Measurements from ENCODE around the gene ELOF1. TPM values are rescaled to one million over a fixed set of nuclear protein-coding genes. Genes with fewer than 3 reads are reported as not detected.

Gene ELOF1
- total and polyA plus RNA-seq, 12 donors, result 24.9 to 91.0 (median 31.7) TPM

DNA sequence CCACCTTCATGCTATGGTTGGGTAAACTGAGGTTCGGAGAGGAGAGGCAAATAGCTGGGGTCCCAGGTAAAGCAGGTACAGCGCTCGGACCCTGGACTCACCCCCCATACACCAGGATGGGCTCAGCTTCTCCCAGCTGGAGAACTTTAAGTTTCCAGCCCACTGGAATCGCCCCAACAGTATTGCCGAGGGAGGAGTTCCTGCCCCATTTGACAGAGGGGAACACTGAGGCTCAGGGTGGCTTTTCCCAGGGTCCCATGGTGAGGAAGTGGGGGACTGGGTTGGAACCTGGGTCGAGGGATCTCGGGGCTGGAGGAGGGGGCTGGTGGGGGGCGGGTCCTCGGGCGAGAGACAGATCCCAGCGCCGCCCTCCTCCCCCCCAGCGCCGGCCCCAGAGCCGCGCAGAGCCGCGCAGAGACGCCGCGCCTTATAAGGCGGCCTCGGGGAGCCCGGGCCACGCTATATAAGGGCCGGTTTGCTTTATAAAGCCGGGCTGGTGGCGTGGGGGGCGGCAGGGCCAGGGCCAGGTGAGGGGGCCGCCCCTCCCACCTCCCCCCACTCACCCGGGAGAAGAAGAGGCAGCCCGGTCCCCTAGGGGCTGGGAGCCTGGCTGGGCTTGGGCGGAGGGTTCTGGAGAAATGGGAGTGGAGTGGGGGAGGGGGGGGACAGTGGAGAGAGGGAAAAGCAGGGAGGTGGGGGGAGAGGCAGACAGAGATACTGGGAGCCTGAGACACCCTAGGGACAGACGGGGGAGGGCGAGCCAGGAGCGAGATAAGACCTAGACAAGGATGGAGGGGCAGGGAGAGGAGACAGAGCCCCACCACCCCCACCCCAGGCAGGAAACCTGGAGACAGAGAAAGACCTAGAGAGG is 19.3 kb downstream of the ELOF1 start:
- Histone ChIP-seq H3K27ac (peak overlapping the region; percentile 22 to 89 (median 76)), H3K9me3 (no peaks in the 10 kb centered on the region), H3K4me1 (peaks cover 0 to 33% (median 22%) of the 10 kb centered on the region in 9 donors), H3K4me3 (peak overlapping the region in 9 of 10 donors; percentile 33 to 54 (median 45)), H3K27me3 (peaks cover 0 to 23% (median 0%) of the 10 kb centered on the region in 7 donors), H3K36me3 (peaks cover 0 to 5% (median 0%) of the 10 kb centered on the region in 9 donors)
- DNase-seq (peak in 1 of 2 donors; percentile 59), ATAC-seq (peak; percentile 19 to 67 (median 48))
- intact Hi-C loops (cut with DNase I), result loop anchor here in 1 of 10 donors (10.0 kb wide), 1 partner anchor 45 kb away; no protein-coding TSS in a partner anchor
- 10 to 15% methylated on average over 22 to 34 of the region's 36 CpGs for WGBS, 2 donors
- TF ChIP-seq, protein P1, sequence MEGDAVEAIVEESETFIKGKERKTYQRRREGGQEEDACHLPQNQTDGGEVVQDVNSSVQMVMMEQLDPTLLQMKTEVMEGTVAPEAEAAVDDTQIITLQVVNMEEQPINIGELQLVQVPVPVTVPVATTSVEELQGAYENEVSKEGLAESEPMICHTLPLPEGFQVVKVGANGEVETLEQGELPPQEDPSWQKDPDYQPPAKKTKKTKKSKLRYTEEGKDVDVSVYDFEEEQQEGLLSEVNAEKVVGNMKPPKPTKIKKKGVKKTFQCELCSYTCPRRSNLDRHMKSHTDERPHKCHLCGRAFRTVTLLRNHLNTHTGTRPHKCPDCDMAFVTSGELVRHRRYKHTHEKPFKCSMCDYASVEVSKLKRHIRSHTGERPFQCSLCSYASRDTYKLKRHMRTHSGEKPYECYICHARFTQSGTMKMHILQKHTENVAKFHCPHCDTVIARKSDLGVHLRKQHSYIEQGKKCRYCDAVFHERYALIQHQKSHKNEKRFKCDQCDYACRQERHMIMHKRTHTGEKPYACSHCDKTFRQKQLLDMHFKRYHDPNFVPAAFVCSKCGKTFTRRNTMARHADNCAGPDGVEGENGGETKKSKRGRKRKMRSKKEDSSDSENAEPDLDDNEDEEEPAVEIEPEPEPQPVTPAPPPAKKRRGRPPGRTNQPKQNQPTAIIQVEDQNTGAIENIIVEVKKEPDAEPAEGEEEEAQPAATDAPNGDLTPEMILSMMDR (IDR thresholded peaks at IDR 0.05), result no peak

DNA sequence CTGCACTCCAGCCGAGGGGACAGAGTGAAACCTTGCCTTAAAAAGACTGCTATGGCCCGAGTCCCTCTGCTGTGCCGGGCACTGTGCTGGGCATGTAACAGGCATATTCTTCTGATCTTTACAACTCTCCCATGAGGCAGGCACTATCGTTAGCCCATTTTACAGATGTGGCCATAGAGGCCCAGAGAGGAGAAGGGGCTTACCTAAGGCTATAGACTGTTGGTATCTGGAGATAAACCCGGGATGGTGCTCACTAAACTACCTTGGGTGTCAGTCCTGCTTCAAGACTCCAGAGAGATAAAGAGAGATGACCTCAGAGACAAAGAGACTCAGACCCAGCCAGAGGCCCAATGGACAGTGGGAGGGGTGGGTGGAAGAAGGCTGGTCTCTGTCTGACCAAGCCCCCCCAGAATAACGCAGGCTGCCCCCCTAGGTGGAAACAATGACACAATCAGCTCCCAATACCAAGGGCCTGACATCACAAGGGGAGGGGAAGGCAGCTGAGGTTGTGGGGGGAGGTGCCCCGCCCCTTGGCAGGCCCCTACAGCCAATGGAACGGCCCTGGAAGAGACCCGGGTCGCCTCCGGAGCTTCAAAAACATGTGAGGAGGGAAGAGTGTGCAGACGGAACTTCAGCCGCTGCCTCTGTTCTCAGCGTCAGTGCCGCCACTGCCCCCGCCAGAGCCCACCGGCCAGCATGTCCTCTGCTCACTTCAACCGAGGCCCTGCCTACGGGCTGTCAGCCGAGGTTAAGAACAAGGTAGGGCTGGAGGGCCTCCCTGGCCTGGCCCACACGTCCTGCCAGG is 20.6 kb downstream of the ELOF1 start, which contains the start of gene CNN1:
Gene CNN1 (plus strand): TSS at position 620 of the 805 bp plus-strand sequence. CDS start 77 bp downstream, at position 697.
- peak; percentile 52 to 80 for DNase-seq
- Histone ChIP-seq H3K9me3 (no peaks in the 10 kb centered on the region), H3K4me3 (peak within 1 kb of the TSS in 9 of 10 donors; percentile 33 to 54 (median 45)), H3K27ac (peak within 1 kb of the TSS; percentile 22 to 89 (median 76)), H3K4me1 (peaks cover 0 to 33% (median 22%) of the 10 kb centered on the region in 9 donors), H3K36me3 (peaks cover 0 to 5% (median 0%) of the 10 kb centered on the region in 9 donors), H3K27me3 (peaks cover 0 to 23% (median 0%) of the 10 kb centered on the region in 7 donors)
- WGBS, 2 donors, result 20 to 23% methylated on average over 18 to 21 of the region's 21 CpGs
- peak; percentile 49 to 77 (median 65) for ATAC-seq
- intact Hi-C loops (cut with DNase I), result loop anchor here in 1 of 10 donors (10.0 kb wide), 1 partner anchor 46 kb away; no protein-coding TSS in a partner anchor
- TF ChIP-seq, protein P1 (IDR thresholded peaks at IDR 0.05), result no peak

DNA sequence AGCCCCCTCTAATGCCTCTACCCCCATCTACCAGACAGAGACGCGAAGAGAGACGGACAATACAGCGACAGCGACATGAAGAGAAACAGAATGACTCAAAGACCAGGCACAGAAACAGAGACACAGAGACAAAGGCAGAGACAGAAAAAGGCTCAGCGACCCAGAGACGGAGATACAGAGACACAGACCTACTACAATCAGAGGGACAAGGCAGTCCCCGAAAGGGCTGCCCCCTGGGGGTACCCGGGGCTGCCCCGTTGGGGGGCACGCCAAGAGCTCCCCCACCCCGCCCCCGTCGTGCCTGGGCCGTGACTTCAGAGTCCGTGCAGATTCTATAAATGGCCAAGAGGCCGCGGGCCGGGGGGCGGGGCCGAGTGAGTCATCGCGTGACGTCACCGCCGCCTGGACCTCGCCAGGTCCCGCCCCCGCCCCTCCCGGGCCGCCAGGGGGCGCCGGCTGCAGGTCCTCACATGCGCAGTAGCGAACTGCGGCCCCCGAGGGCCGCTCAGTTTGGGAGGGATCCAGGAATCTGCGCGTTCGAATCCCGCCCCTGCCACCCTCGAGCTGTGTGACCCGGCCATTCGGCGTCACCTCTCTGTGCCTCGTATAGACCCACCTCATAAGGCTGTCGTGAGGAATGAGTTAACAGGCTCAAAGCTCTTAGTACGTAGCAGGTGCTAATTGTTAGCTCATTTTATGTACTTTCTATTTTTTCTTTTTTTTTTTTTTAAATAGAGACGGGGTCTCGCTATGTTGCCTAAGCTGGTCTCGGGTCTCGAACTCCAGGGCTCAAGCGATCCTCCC is 23.0 kb downstream of the ELOF1 start:
- WGBS, 2 donors, result 10 to 11% methylated on average over 54 of the region's 54 CpGs
- intact Hi-C loops (cut with DNase I), result loop anchor here in 2 of 10 donors (2.0 to 10.0 kb wide), 2 partner anchors 23 to 49 kb away; partner anchors contain the start of gene ELOF1 (in 1 of the 2)
- DNase-seq (peak; percentile 90 to 94), ATAC-seq (peak; percentile 79 to 94 (median 89))
- Histone ChIP-seq H3K27ac (peak overlapping the region; percentile 66 to 94 (median 86)), H3K9me3 (no peaks in the 10 kb centered on the region), H3K4me1 (peaks cover 0 to 33% (median 22%) of the 10 kb centered on the region in 9 donors), H3K27me3 (peaks cover 0 to 23% (median 0%) of the 10 kb centered on the region in 7 donors), H3K4me3 (peak overlapping the region in 9 of 10 donors; percentile 22 to 56 (median 46)), H3K36me3 (no peaks in the 10 kb centered on the region)
- TF ChIP-seq, protein P1 (IDR thresholded peaks at IDR 0.05), result peak; percentile 86 to 99 (median 96)
